ENCODE results near the gene NOXO1.

Gene NOXO1

DNA sequence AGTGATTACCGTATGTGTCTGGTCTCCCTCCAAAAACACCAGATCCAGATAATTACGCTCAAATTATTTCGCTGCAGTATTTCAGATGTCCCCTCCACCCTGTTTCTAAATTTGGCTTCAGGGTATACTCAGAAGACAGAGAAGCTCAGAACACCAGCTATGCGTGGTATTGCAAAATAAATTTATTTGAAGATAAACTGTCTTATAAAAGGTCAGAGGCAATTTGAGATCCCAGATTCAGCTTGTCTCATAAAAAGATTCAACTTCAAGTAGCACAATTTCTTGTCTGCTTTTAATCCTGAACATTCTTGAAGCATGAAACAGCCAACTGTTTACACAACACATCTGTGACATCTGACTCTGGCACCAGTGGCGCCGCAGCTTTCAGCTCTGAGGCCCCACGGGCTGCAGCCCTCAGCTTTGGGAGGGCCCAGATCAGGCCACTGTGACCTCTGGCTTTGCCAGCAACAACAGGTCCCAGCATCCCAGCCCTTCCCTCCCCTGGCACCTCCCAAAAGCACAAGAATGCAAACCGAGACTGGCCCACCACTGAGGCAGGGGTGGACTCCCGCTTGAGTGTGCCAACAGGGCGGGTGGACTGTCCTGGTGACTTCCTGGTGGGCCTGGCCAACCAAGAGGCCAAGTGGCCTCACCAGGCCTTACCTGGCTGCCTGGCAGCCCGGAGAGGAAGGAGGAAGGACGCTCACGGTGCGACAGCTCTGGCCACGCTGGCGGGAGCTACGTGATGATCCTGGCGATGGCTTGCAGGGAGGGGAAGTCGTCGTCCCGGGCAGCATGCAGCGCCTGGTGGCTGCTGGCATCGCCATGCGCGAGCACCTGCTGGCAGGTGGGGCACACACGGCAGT is 16.5 kb upstream of the NOXO1 start:
- no peak for DNase-seq (ENCODE audit: low read depth in 2 of 2)

DNA sequence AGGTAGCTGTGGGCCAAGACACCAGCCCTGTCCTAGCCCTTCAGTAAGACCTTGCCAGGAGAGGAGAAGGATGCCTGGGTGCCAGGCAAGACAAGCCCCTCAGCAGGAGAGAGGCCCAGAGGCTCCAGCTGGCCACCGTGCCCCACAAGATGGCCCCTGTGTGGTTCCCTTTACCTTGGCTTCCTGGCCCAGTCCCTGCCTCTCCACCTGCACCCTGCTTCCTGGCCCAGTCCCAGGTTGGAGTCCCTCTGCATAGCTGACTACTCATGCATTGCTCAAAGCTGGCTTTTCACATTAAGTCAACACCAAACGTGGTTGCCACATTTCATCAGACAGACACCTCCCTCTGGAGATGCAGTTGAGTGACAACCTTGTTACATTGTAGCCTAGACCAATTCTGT is 12.5 kb upstream of the NOXO1 start:
- DNase-seq (ENCODE audit: low read depth in 2 of 2), result no peak

DNA sequence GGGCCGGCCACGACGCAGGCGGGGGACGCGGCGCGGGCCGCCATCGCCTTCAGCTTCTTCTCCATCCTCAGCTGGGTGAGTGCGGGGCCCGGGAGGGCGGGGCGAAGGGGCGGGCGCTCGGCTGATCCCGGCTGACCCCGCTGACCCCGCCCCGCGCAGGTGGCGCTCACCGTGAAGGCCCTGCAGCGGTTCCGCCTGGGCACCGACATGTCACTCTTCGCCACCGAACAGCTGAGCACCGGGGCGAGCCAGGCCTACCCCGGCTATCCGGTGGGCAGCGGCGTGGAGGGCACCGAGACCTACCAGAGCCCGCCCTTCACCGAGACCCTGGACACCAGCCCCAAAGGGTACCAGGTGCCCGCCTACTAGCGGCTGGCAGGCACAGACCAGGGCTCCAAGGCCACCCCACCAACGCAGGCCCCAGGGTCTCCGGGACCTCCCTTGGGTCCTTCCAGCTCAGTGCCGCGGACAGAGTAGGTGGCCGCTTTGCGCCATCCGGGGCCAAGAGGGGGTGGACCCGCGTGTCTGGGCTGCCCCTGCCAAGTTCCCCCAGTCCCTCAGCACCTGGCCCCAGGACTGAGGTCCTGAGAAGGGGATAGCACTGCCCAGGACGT is 11.5 kb upstream of the NOXO1 start:
- DNase-seq (ENCODE audit: low read depth in 2 of 2), result no peak

DNA sequence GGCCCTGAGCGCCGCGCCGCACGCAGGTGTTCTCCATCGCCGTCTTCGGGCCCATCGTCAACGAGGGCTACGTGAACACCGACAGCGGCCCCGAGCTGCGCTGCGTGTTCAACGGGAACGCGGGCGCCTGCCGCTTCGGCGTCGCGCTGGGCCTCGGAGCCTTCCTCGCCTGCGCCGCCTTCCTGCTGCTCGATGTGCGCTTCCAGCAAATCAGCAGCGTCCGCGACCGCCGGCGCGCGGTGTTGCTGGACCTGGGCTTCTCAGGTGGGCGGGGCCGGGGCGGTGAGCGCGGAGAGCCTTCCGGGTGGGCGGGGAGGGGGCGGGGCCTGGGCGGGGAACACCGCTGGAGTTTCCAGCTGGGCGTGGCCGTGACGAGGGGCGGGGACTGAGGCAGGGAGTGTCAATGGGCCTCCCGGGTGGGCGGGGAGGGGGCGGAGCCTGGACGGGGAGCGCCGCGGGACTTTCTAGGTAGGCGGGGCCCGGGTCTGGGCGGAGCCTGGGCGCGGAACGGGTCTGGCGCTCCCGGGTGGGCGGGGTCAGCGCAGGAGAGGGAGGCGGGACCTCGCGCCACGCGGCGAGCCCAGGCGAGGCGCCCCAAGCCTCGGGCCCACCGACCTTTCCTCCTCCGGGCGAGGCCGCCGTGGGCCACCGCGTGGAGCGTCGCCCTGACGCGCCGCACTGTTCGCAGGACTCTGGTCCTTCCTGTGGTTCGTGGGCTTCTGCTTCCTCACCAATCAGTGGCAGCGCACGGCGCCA is 10.9 kb upstream of the NOXO1 start:
- DNase-seq (ENCODE audit: low read depth in 2 of 2), result peak; percentile 99

DNA sequence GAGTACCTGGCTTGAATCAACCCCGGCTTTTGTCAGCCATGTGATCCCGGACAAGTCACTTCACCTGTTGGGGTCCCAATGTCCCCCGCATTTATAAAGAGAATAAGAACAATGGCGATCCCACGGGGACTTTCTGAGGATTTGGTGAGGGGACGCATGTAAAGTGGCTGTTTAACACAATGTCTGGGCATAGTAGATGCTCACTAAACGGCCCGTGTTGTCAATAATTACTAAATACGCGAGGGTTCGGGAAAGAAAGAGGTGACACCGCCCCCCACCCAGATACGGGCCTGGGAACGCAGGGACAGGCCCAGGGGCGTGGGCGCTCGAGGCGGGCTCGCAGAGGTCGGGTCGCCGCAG is 10.3 kb upstream of the NOXO1 start:
- DNase-seq (ENCODE audit: low read depth in 2 of 2), result no peak

GRCh38 chr16:1991135-1991551 is 9.9 kb upstream of the NOXO1 start:
- DNase-seq (ENCODE audit: low read depth in 2 of 2), result no peak

DNA sequence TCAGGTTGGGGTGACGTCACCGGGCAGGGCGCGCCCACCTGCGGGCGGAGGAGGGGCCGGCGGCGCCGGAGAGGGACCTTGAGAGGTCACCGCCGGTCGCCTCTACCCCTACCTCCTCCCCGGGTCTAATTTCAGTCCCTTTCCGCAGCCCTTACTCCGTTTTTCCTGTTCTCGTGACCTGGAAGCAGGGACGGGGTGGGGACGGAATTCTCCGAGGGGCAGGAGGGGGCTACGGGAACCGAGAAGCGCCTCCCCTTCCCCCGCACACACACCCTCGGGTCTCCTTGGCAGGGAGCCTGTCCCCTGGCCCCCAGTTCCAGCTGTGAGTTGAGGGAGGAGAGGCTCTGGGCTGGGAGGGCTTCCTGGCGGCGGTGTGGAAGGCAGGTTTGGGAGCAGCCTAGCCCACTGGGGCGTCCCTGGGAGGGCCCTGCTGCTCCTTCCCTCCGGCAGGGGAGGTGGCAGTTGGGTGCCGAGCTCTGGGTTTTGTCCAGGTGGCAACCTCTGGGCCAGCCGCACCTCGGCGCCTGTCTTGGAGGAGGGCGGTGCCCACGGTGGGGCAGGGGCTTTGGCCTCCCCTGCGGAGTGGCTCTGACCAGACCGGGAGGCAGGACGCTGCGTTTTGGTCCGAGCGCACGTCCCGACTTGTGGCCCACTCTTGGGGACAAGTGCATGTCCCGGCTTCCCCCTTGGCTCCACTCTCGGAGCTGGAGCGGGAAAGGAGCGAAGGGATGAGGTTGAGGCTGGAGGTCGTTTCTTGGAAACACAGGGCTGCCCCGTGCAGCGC is 9.3 kb upstream of the NOXO1 start:
- peak in 1 of 2 donors; percentile 36 for DNase-seq (ENCODE audit: low read depth in 2 of 2)

DNA sequence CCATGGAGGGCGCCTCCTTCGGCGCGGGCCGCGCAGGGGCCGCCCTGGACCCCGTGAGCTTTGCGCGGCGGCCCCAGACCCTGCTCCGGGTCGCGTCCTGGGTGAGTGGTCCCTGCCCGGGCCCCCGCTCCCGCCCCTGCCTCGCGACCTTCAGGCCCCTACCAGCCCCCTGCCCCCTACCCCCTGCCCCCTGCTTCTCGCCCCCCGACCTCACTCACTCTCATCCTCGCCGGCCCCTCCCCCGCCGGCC is 8.8 kb upstream of the NOXO1 start:
- no peak for DNase-seq (ENCODE audit: low read depth in 2 of 2)

GRCh38 chr16:1989209-1990100 is 8.2 kb upstream of the NOXO1 start, which contains the start of gene SYNGR3:
Gene SYNGR3, plus strand, starts transcription at chr16:1989970. Its CDS starts 133 bp downstream, at chr16:1990103.
- DNase-seq (ENCODE audit: low read depth in 2 of 2), result no peak

- no peak for DNase-seq (ENCODE audit: low read depth in 2 of 2)
These were observed 5.9 kb upstream of the NOXO1 start for GRCh38 chr16:1987198-1987597.

- DNase-seq (ENCODE audit: low read depth in 2 of 2), result no peak
These were observed 4.3 kb upstream of the NOXO1 start for GRCh38 chr16:1985466-1986150.

- no peak for DNase-seq (ENCODE audit: low read depth in 2 of 2)
These were observed 3.3 kb upstream of the NOXO1 start for GRCh38 chr16:1984347-1985225.

DNA sequence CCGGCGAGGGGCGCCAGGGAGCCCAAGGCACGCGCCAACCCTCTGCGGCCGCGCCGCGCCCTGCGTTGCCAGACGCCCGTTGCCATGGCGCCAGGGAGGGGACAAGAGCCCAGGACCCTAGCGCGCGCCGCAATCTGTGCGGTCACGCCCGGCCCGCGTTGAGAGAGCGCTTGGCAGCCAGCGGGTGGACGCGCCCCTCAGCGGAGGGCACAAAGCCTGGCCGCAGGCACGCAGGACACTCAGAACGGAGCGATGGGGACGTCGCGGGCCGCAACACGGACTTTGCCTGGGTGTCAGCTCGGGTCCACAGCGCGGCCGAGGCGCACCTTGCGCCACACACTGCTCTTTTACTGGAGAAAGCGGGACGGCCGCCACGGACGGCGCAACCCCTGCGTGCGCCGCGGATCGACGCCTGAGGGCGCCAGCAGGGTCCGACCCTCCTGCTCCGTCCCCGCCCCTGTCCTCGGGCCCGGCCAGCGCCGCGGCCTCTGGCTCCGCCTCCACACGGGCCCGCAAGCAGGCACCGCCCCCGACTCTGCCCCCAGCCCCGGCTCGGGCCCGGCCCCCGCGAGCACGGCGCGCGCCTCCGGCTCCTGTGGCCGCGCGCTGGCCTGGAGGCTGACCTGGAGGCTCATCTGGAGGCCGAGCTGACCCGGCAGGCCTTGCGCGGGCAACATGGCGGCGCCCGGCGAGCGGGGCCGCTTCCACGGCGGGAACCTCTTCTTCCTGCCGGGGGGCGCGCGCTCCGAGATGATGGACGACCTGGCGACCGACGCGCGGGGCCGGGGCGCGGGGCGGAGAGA is 2.5 kb upstream of the NOXO1 start, which contains the start of gene GFER:
Gene GFER, plus strand, starts transcription at position 650 of the 803 bp plus-strand sequence. Its CDS starts 26 bp downstream, at position 676.
- peak in 1 of 2 donors; percentile 65 for DNase-seq (ENCODE audit: low read depth in 2 of 2)

DNA sequence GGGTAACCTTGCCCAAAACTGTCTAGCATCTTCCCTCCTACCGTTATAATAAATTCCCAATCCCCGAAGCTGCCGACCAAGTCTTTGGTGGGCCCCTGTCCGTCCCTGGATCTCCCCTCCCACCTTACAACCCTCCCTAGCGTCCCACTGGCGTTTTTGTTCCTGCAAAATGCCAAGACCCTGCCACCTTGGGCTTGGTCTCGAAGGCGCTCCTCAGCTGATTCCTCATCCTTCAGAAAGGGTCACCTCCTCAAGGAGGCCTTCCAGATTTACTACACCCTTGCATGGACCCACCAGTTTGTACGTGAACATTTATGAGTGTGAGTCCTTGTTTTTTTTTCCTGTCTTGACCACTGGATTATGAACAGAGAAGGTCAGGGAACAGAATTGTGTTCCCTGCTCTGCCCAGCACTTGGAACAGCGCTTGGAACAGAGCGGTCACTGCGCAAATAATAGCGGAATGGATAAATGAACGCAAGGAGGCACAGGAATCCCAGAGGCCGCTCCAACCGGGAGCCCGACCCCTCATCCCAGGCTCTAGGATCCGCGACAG is 1.8 kb upstream of the NOXO1 start:
- DNase-seq (ENCODE audit: low read depth in 2 of 2), result no peak

DNA sequence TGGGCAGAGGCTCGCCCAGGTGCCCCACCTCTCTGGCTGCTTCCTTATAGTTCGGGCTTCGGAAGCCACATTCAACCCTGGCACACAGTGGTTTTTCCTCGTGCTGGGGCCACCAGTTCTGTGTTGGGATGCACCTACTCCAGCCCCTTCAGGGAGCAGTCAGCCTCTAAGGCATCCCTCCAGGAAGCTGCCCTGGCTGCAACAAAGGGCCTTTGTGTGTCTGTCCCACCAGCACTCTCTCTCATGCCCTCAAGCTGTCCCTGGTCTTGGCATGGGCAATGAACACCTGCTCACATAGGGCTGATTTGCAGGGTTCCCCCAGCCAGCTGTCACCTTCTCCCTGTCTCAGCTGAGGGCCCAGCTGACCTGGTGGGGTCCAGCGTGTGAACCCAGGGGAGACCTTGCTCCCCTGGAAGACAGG is 754 bp upstream of the NOXO1 start:
- DNase-seq (ENCODE audit: low read depth in 2 of 2), result no peak

GRCh38 chr16:1980770-1981087 is 540 bp downstream of the NOXO1 start:
- DNase-seq (ENCODE audit: low read depth in 2 of 2), result no peak

- DNase-seq (ENCODE audit: low read depth in 2 of 2), result no peak
These were observed 1.1 kb downstream of the NOXO1 start for GRCh38 chr16:1980030-1980769.
